IMR-90 (cell line): ENCODE measurements around the gene TSPAN32. TPM values are rescaled to one million over a fixed set of nuclear protein-coding genes. Genes with fewer than 3 reads are reported as not detected.

Experiments used
- ATAC-seq: fragments of 200-7000 bp; cut with Tn5 transposase; 2 replicates; pipeline ENCODE4 v1.9.1; 2020; ENCODE audit warnings: low read depth, mild to moderate bottlenecking, moderate library complexity
- BruUV-seq: library from RNA; stranded (reverse); fragments of 400-500 nt; replicated peaks from 2 replicates; lab custom pipeline; 2021; lab: Mats Ljungman, UMichigan
- CTCF ChIA-PET: fragments of 300-600 bp; formaldehyde crosslinking; extraction: SDS; loops from one replicate; lab custom pipeline; 2021; ENCODE audit warnings: antibody characterized with exemption; lab: Yijun Ruan, JAX
- POLR2A ChIA-PET: fragments of 300-600 bp; sonication (Branson Sonifier 250); formaldehyde crosslinking; loops from one replicate; lab custom pipeline; 2022; ENCODE audit warnings: antibody characterized with exemption; ENCODE audit not compliant: unreplicated experiment; lab: Charles Lee
- DNase-seq: peaks from one replicate; pipeline ENCODE4 v3.0.0; 2013
- H2AFZ ChIP-seq: replicated peaks from 2 replicates; pipeline ENCODE3; 2013; ENCODE audit warnings: low read length, mild to moderate bottlenecking; ENCODE audit not compliant: poor library complexity
- H2AK5ac ChIP-seq: 2 replicates; pipeline ENCODE4 v1.6.1; 2013; ENCODE audit warnings: low read depth, low read length, inconsistent platforms
- H2AK9ac ChIP-seq: replicated peaks from 2 replicates; pipeline ENCODE3; 2013; ENCODE audit warnings: mild to moderate bottlenecking, low read depth, low read length, moderate library complexity; ENCODE audit not compliant: poor library complexity
- H2BK120ac ChIP-seq: 2 replicates; pipeline ENCODE4 v1.6.1; 2013; ENCODE audit warnings: low read depth, low read length, inconsistent platforms
- H2BK15ac ChIP-seq: 3 replicates; pipeline ENCODE4 v1.6.1; 2013; ENCODE audit warnings: low read depth, low read length, inconsistent platforms
- H2BK20ac ChIP-seq: 2 replicates; pipeline ENCODE4 v1.6.1; 2013; ENCODE audit warnings: low read depth, mild to moderate bottlenecking, inconsistent platforms, low read length, moderate library complexity
- H2BK5ac ChIP-seq: 2 replicates; pipeline ENCODE4 v1.6.1; 2013; ENCODE audit warnings: mild to moderate bottlenecking, low read depth, low read length, inconsistent platforms; ENCODE audit not compliant: poor library complexity, severe bottlenecking
- H3K14ac ChIP-seq: replicated peaks from 2 replicates; pipeline ENCODE4 v1.6.1; 2013; ENCODE audit warnings: low read depth, low read length, inconsistent platforms
- H3K18ac ChIP-seq: 2 replicates; pipeline ENCODE4 v1.6.1; 2013; ENCODE audit warnings: low read depth, low read length, control low read depth
- H3K23ac ChIP-seq: 2 replicates; pipeline ENCODE4 v1.6.1; 2013; ENCODE audit warnings: low read depth, low read length, inconsistent platforms
- H3K27ac ChIP-seq: 2 replicates; pipeline ENCODE4 v1.5.1; 2013; ENCODE audit warnings: mild to moderate bottlenecking, control low read depth, low read length; ENCODE audit not compliant: insufficient read depth
- H3K27me3 ChIP-seq: 2 replicates; pipeline ENCODE4 v1.6.1; 2013; ENCODE audit warnings: low read length; ENCODE audit not compliant: control insufficient read depth, insufficient read depth
- H3K36me3 ChIP-seq: 2 replicates; pipeline ENCODE4 v1.6.1; 2013; ENCODE audit warnings: low read length, mixed read lengths; ENCODE audit not compliant: control insufficient read depth, insufficient read depth
- H3K4ac ChIP-seq: 2 replicates; pipeline ENCODE4 v1.6.1; 2013; ENCODE audit warnings: low read depth, low read length, inconsistent platforms
- H3K4me1 ChIP-seq: 2 replicates; pipeline ENCODE4 v1.6.1; 2013; ENCODE audit warnings: low read length, mixed read lengths; ENCODE audit not compliant: control insufficient read depth, insufficient read depth
- H3K4me2 ChIP-seq: 2 replicates; pipeline ENCODE4 v1.6.1; 2013; ENCODE audit warnings: low read depth, mild to moderate bottlenecking, control low read depth, low read length, moderate library complexity
- H3K4me3 ChIP-seq: 2 replicates; pipeline ENCODE4 v1.5.1; 2013; ENCODE audit warnings: low read depth, mild to moderate bottlenecking, control low read depth, low read length, moderate library complexity; ENCODE audit not compliant: insufficient read depth
- H3K56ac ChIP-seq: 2 replicates; pipeline ENCODE4 v1.6.1; 2013; ENCODE audit warnings: low read length, inconsistent platforms; ENCODE audit not compliant: insufficient read depth; ENCODE audit errors: extremely low read depth
- H3K79me1 ChIP-seq, 2 experiments: 2 replicates each; pipeline ENCODE4 v1.6.1; 2013; ENCODE audit warnings: low read length in 2 of 2, inconsistent platforms in 1 of 2, low read depth in 1 of 2
- H3K9ac ChIP-seq: 2 replicates; pipeline ENCODE4 v1.6.1; 2013; ENCODE audit warnings: low read depth, low read length, control low read depth
- H3K9me1 ChIP-seq: 2 replicates; pipeline ENCODE4 v1.6.1; 2013; ENCODE audit warnings: low read length, inconsistent platforms; ENCODE audit not compliant: insufficient read depth
- H3K9me3 ChIP-seq: 2 replicates; pipeline ENCODE4 v1.6.1; 2013; ENCODE audit warnings: low read length; ENCODE audit not compliant: control insufficient read depth, insufficient read depth
- H4K20me1 ChIP-seq: 2 replicates; pipeline ENCODE4 v1.6.1; 2013; ENCODE audit warnings: low read length, inconsistent platforms; ENCODE audit not compliant: insufficient read depth
- H4K5ac ChIP-seq: 2 replicates; pipeline ENCODE4 v1.6.1; 2013; ENCODE audit warnings: mild to moderate bottlenecking, low read depth, low read length, control low read depth
- H4K8ac ChIP-seq, 2 experiments: 2 replicates each; pipeline ENCODE4 v1.6.1; 2013; ENCODE audit warnings: low read depth in 2 of 2, low read length in 2 of 2, control low read depth in 1 of 2, inconsistent platforms in 1 of 2
- H4K91ac ChIP-seq: 2 replicates; pipeline ENCODE4 v1.6.1; 2013; ENCODE audit warnings: low read depth, low read length, inconsistent platforms; ENCODE audit not compliant: insufficient read depth
- BHLHE40 ChIP-seq: fragments of 150-350 bp; IDR thresholded peaks from 2 replicates; pipeline ENCODE4 v1.6.1; 2016; ENCODE audit warnings: mild to moderate bottlenecking, low read depth, low read length
- CEBPB ChIP-seq: IDR thresholded peaks from 2 replicates; pipeline ENCODE4 v1.6.1; 2012; ENCODE audit warnings: low read depth, low read length, improper control_type of control experiment
- CHD1 ChIP-seq: IDR thresholded peaks from 2 replicates; pipeline ENCODE4 v1.6.1; 2012; ENCODE audit warnings: low read depth, low read length, improper control_type of control experiment
- ELK1 ChIP-seq: fragments of 150-350 bp; IDR thresholded peaks from 2 replicates; pipeline ENCODE4 v1.6.1; 2016; ENCODE audit warnings: low read depth, mild to moderate bottlenecking, low read length, moderate library complexity, borderline replicate concordance
- FOS ChIP-seq: fragments of 150-350 bp; IDR thresholded peaks from 2 replicates; pipeline ENCODE4 v1.6.1; 2016; ENCODE audit warnings: low read depth, low read length
- MAFK ChIP-seq: IDR thresholded peaks from 2 replicates; pipeline ENCODE4 v1.6.1; 2012; ENCODE audit warnings: low read depth, low read length, improper control_type of control experiment
- MAZ ChIP-seq: IDR thresholded peaks from 2 replicates; pipeline ENCODE4 v1.6.1; 2012; ENCODE audit warnings: low read depth, mild to moderate bottlenecking, low read length, improper control_type of control experiment, moderate library complexity, borderline replicate concordance
- MXI1 ChIP-seq: IDR thresholded peaks from 2 replicates; pipeline ENCODE4 v1.6.1; 2012; ENCODE audit warnings: low read depth, mild to moderate bottlenecking, low read length, moderate library complexity, borderline replicate concordance
- NFE2L2 ChIP-seq: fragments of 150-350 bp; IDR thresholded peaks from 2 replicates; pipeline ENCODE4 v1.6.1; 2016; ENCODE audit warnings: low read depth, mild to moderate bottlenecking, low read length
- POLR2A ChIP-seq: IDR thresholded peaks from 2 replicates; pipeline ENCODE4 v1.6.1; 2012; ENCODE audit warnings: mild to moderate bottlenecking, low read depth, low read length
- RAD21 ChIP-seq: IDR thresholded peaks from 2 replicates; pipeline ENCODE4 v1.6.1; 2012; ENCODE audit warnings: low read length, improper control_type of control experiment
- RCOR1 ChIP-seq: IDR thresholded peaks from 2 replicates; pipeline ENCODE4 v1.6.1; 2012; ENCODE audit warnings: mild to moderate bottlenecking, low read length, improper control_type of control experiment; ENCODE audit not compliant: insufficient replicate concordance
- RFX5 ChIP-seq: IDR thresholded peaks from 2 replicates; pipeline ENCODE4 v1.8.0; 2012; ENCODE audit warnings: low read depth, mild to moderate bottlenecking, low read length, moderate library complexity
- SMC3 ChIP-seq: fragments of 150-350 bp; IDR thresholded peaks from 2 replicates; pipeline ENCODE4 v1.6.1; 2016; ENCODE audit warnings: low read depth, mild to moderate bottlenecking, antibody characterized with exemption, low read length, moderate library complexity
- USF2 ChIP-seq: fragments of 150-350 bp; IDR thresholded peaks from 2 replicates; pipeline ENCODE4 v1.6.1; 2017; ENCODE audit warnings: mild to moderate bottlenecking, antibody characterized with exemption, low read length, low read depth
- WGBS, 2 experiments: methylation state at CpG; one replicate each; pipeline versions ENCODE4 v1.1.5 to v1.1.7; 2013; ENCODE audit warnings: missing lambda C conversion rate in 2 of 2; ENCODE audit not compliant: insufficient read length in 1 of 2; ENCODE audit errors: extremely low coverage in 2 of 2; 5-methylcytosine and 5-hydroxymethylcytosine counted together
- dilution Hi-C: fragments of 300-500 bp; cut with HindIII; formaldehyde crosslinking; loops from one replicate; pipeline ENCODE4 v1.14.3; 2018; ENCODE audit warnings: low sequenced_read_pairs; ENCODE audit not compliant: unreplicated experiment
- in situ Hi-C: fragments of 300-500 bp; cut with MboI; formaldehyde crosslinking; loops from 3 replicates; pipeline ENCODE4 v1.14.3; 2019; ENCODE audit warnings: low sequenced_read_pairs, inconsistent platforms, mixed read lengths
- intact Hi-C: fragments of 100-400 bp; cut with micrococcal nuclease; formaldehyde crosslinking; loops from 2 replicates; pipeline ENCODE4 v1.10.0; 2022
- polyA plus RNA-seq, 3 experiments: library from polyadenylated mRNA; depleted of rRNA; stranded (reverse); fragments of >200 nt; gene quantifications; 2 replicates each; pipeline ENCODE4 v1.2.3, GENCODE V29; 2012; ENCODE audit warnings: low replicate concordance in 1 of 3
- total RNA-seq: library from RNA; depleted of rRNA; stranded (reverse); fragments of >200 nt; gene quantifications from 2 replicates; pipeline ENCODE4 v1.2.3, GENCODE V29; 2012
- TF ChIP-seq, protein P1 (sequence below): conservative IDR thresholded peaks from 2 replicates; pipeline ENCODE4 v1.5.1; 2012; ENCODE audit warnings: mild to moderate bottlenecking, low read depth, low read length, improper control_type of control experiment

Gene TSPAN32
- total and polyA plus RNA-seq, 2 of the 4 experiments (the other 2 are of a cell fraction) = 0.07 TPM; not detected in 1

GRCh38 chr11:2331404-2331803 lies 29.6 kb downstream of the TSPAN32 start:
- Histone ChIP-seq H3K4me2 (no peak overlapping the region), H2BK5ac (no peak overlapping the region), H2AFZ (no peak overlapping the region), H3K9me3 (peaks cover 5% of the 10 kb centered on the region), H3K14ac (no peak overlapping the region), H3K36me3 (no peaks in the 10 kb centered on the region), H3K23ac (no peak overlapping the region), H3K56ac (no peak overlapping the region), H3K27me3 (peaks cover 2% of the 10 kb centered on the region; the same call in 1 of the 2 replicates), H3K9ac (no peak overlapping the region), H3K4me3 (no peak overlapping the region), H3K79me1 (no peaks in the 10 kb centered on the region), H2AK5ac (no peak overlapping the region), H3K4me1 (no peaks in the 10 kb centered on the region), H3K18ac (no peak overlapping the region), H3K27ac (no peak overlapping the region), H2AK9ac (no peak overlapping the region), H3K9me1 (no peaks in the 10 kb centered on the region), H4K8ac (no peak overlapping the region), H4K20me1 (no peaks in the 10 kb centered on the region), H2BK20ac (no peak overlapping the region), H4K5ac (no peak overlapping the region), H4K91ac (no peak overlapping the region), H2BK120ac (no peak overlapping the region), H2BK15ac (no peak overlapping the region), H3K4ac (no peak overlapping the region)
- ATAC-seq (no peak), DNase-seq (no peak)
- BruUV-seq = no TSS peak
- dilution Hi-C loops = no loop called here
- in situ Hi-C loops = no loop called here
- intact Hi-C loops = no loop called here
- CTCF ChIA-PET = no interaction called here
- WGBS, 2 experiments = no CpG with 5 or more reads among the region's 5 CpGs
- POLR2A ChIA-PET = no interaction called here
- TF ChIP-seq NFE2L2 (no peak), POLR2A (no peak), MAZ (no peak), SMC3 (no peak), USF2 (no peak), MAFK (no peak), RFX5 (no peak), RCOR1 (no peak), ELK1 (no peak), BHLHE40 (no peak), MXI1 (no peak), FOS (no peak), CEBPB (no peak), RAD21 (no peak), CHD1 (no peak)
- TF ChIP-seq, protein P1, sequence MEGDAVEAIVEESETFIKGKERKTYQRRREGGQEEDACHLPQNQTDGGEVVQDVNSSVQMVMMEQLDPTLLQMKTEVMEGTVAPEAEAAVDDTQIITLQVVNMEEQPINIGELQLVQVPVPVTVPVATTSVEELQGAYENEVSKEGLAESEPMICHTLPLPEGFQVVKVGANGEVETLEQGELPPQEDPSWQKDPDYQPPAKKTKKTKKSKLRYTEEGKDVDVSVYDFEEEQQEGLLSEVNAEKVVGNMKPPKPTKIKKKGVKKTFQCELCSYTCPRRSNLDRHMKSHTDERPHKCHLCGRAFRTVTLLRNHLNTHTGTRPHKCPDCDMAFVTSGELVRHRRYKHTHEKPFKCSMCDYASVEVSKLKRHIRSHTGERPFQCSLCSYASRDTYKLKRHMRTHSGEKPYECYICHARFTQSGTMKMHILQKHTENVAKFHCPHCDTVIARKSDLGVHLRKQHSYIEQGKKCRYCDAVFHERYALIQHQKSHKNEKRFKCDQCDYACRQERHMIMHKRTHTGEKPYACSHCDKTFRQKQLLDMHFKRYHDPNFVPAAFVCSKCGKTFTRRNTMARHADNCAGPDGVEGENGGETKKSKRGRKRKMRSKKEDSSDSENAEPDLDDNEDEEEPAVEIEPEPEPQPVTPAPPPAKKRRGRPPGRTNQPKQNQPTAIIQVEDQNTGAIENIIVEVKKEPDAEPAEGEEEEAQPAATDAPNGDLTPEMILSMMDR = no peak
